Right lobe of liver (tissue), 6 donors: Measurements from ENCODE around the gene ENTPD2. TPM values are rescaled to one million over a fixed set of nuclear protein-coding genes. Genes with fewer than 3 reads are reported as not detected.

Experiments
- ATAC-seq, 4 donors: fragments of 200-7000 bp; cut with Tn5 transposase; one replicate each; pipeline ENCODE4 v1.9.1; 2020; ENCODE audit warnings: mild to moderate bottlenecking in 4 of 4, moderate library complexity in 4 of 4
- DNase-seq, 3 donors: peaks; one replicate each; pipeline ENCODE4 v3.0.0-alpha.2; 2020
- H3K27ac ChIP-seq, 3 donors: fragments of 200-600 bp; one replicate each; pipeline ENCODE4 v1.8.0; 2022
- H3K27me3 ChIP-seq, 2 donors: fragments of 200-600 bp; one replicate each; pipeline ENCODE4 v1.8.0; 2022
- H3K36me3 ChIP-seq, 4 donors: fragments of 200-600 bp; sonication (generic) in 1 of 4; one replicate each; pipeline versions ENCODE4 v1.5.1 to v1.8.0; 2017 to 2022; ENCODE audit warnings: control low read depth in 1 of 4
- H3K4me1 ChIP-seq, 4 donors: fragments of 200-600 bp; sonication (generic) in 1 of 4; one replicate each; pipeline versions ENCODE4 v1.5.1 to v1.8.0; 2017 to 2022; ENCODE audit warnings: control low read depth in 1 of 4
- H3K4me3 ChIP-seq, 3 donors: fragments of 200-600 bp; one replicate each; pipeline ENCODE4 v1.8.0; 2022
- H3K9me3 ChIP-seq, 4 donors: fragments of 200-600 bp; sonication (generic) in 1 of 4; one replicate each; pipeline versions ENCODE4 v1.5.1 to v1.8.0; 2017 to 2022; ENCODE audit warnings: control low read depth in 1 of 4
- CTCF ChIP-seq, 4 donors: fragments of 200-600 bp in 3 of 4; fragments of 450-650 bp in 1 of 4; IDR thresholded peaks; one replicate each; pipeline versions ENCODE4 v1.5.1 to v1.8.0; 2016 to 2022; ENCODE audit warnings: antibody characterized with exemption in 4 of 4, mild to moderate bottlenecking in 2 of 4
- POLR2A ChIP-seq: fragments of 450-650 bp; IDR thresholded peaks from one replicate; pipeline ENCODE4 v1.6.1; 2017; ENCODE audit warnings: antibody characterized with exemption, mild to moderate bottlenecking
- WGBS: methylation state at CpG from one replicate; pipeline ENCODE4 v1.1.6; 2018; ENCODE audit warnings: low coverage, low lambda C conversion rate; ENCODE audit not compliant: insufficient coverage; ENCODE audit errors: missing lambda C conversion rate; 5-methylcytosine and 5-hydroxymethylcytosine counted together
- intact Hi-C, 2 donors: fragments of 100-400 bp; cut with DNase I; formaldehyde crosslinking; loops; one replicate each; pipeline versions ENCODE4 v1.11.2 to v1.14.1; 2022
- total RNA-seq, 6 experiments: library from RNA; depleted of rRNA in 2 of 6; stranded (reverse); fragments of >200 nt in 2 of 6; fragmentation: NEBNext Ultra II Directional in 3 of 6; extraction: Animal tissue kit (Norgen Biotek cat#: 25700) in 3 of 6; gene quantifications; one replicate each; pipeline versions ENCODE4 v1.1.0 to v1.2.4, GENCODE V29; 2016 to 2023
- donor health status: DM: no; HTN: yes; CAD: no.
- donor health status: DM: no; HTN: no; CAD: no.
- donor health status: DM: no; HTN: no; CAD: no.
- donor health status: DM: no; HTN: yes; CAD: no.
- donor health status: DM: no; HTN: yes; CAD: no.

ENTPD2 gene
- total RNA-seq, 6 experiments from 2014 or later = 0.50 to 2.1 (median 0.80) TPM

GRCh38 chr9:137050570-137050969 lies 3.3 kb downstream of the ENTPD2 start:
- TF ChIP-seq CTCF (IDR thresholded peaks at IDR 0.05) (no peak), POLR2A (no peak)
- DNase-seq = no peak
- intact Hi-C loops = no loop called here
- no peak for ATAC-seq
- no CpG with 5 or more reads among the region's 5 CpGs for WGBS
- Histone ChIP-seq H3K27me3 (peaks cover 0 to 23% of the 10 kb centered on the region in 2 donors), H3K9me3 (no peaks in the 10 kb centered on the region), H3K36me3 (no peaks in the 10 kb centered on the region), H3K27ac (no peak overlapping the region), H3K4me1 (peaks cover 0 to 28% (median 7%) of the 10 kb centered on the region in 4 donors), H3K4me3 (no peak overlapping the region)

- 54% methylated on average over 17 of the region's 38 CpGs for WGBS
- intact Hi-C loops = no loop called here
- peak in 1 of 3 donors; percentile 62 for DNase-seq
- Histone ChIP-seq H3K4me3 (no peak overlapping the region), H3K4me1 (peaks cover 0 to 24% (median 2%) of the 10 kb centered on the region in 4 donors), H3K36me3 (no peaks in the 10 kb centered on the region), H3K9me3 (no peaks in the 10 kb centered on the region), H3K27me3 (peaks cover 0 to 23% of the 10 kb centered on the region in 2 donors), H3K27ac (no peak overlapping the region)
- TF ChIP-seq CTCF (IDR thresholded peaks at IDR 0.05) = peak; percentile 48 to 63 (median 56)
- no peak for TF ChIP-seq POLR2A
- ATAC-seq = peak; percentile 30 to 47 (median 38)
Observed at GRCh38 chr9:137049544-137050449, 4.1 kb downstream of the ENTPD2 start.

- TF ChIP-seq CTCF (IDR thresholded peaks at IDR 0.05) (no peak), POLR2A (no peak)
- peaks cover 2 to 23% of the 10 kb centered on the region in 2 donors for H3K27me3 ChIP-seq
- WGBS = 48% methylated on average over 11 of the region's 72 CpGs
- DNase-seq = peak in 2 of 3 donors; percentile 28 to 80
- no peak overlapping the region for H3K4me3 ChIP-seq
- peak in 2 of 4 donors; percentile 5 to 11 for ATAC-seq
- intact Hi-C loops = no loop called here
- no peaks in the 10 kb centered on the region for H3K9me3 ChIP-seq
- H3K4me1 ChIP-seq = peaks cover 0 to 15% (median 0%) of the 10 kb centered on the region in 4 donors
- no peaks in the 10 kb centered on the region for H3K36me3 ChIP-seq
- H3K27ac ChIP-seq = no peak overlapping the region
Observed at GRCh38 chr9:137048655-137049543, 5.0 kb downstream of the ENTPD2 start.

GRCh38 chr9:137046088-137046787 lies 7.6 kb downstream of the ENTPD2 start, which contains the start of gene NPDC1:
TSS of gene NPDC1 (minus strand) at chr9:137046177. CDS start at chr9:137045989, 188 bp downstream.
- ATAC-seq = peak; percentile 73 to 82 (median 78)
- DNase-seq = peak; percentile 79 to 83 (median 80)
- no peaks in the 10 kb centered on the region for H3K36me3 ChIP-seq
- 1% methylated on average over 19 of the region's 57 CpGs for WGBS
- intact Hi-C loops = no loop called here
- peak within 1 kb of the TSS; percentile 31 to 48 (median 35) for H3K4me3 ChIP-seq
- H3K27me3 ChIP-seq = peaks cover 3 to 23% of the 10 kb centered on the region in 2 donors
- peak within 1 kb of the TSS; percentile 10 to 51 (median 13) for H3K27ac ChIP-seq
- H3K4me1 ChIP-seq = peaks cover 0 to 9% (median 0%) of the 10 kb centered on the region in 4 donors
- TF ChIP-seq CTCF (IDR thresholded peaks at IDR 0.05) (peak; percentile 80 to 87 (median 85)), POLR2A (no peak)
- no peaks in the 10 kb centered on the region for H3K9me3 ChIP-seq
